Chondrocyte (in vitro differentiated cells): ENCODE data around the gene SUFU. TPM values are rescaled to one million over a fixed set of nuclear protein-coding genes. Genes with fewer than 3 reads are reported as not detected.

Experiments
- DNase-seq: peaks from one replicate; pipeline ENCODE4 v3.0.0; 2021; ENCODE audit warnings: mixed read lengths, low spot score
- H3K27ac Mint-ChIP-seq: one replicate; pipeline ENCODE4 v1.8.0; 2021; ENCODE audit warnings: mild to moderate bottlenecking, moderate library complexity, mixed read lengths; ENCODE audit not compliant: unreplicated experiment
- H3K27me3 Mint-ChIP-seq: 2 replicates; pipeline ENCODE4 v1.8.0; 2021; ENCODE audit warnings: low read depth, mixed read lengths
- H3K36me3 Mint-ChIP-seq: 2 replicates; pipeline ENCODE4 v1.8.0; 2021; ENCODE audit warnings: low read depth, mixed read lengths
- H3K4me1 Mint-ChIP-seq: 2 replicates; pipeline ENCODE4 v1.8.0; 2021; ENCODE audit warnings: low read depth, mild to moderate bottlenecking, mixed read lengths
- H3K4me3 Mint-ChIP-seq: one replicate; pipeline ENCODE4 v1.8.0; 2021; ENCODE audit warnings: mild to moderate bottlenecking, moderate library complexity, mixed read lengths; ENCODE audit not compliant: unreplicated experiment
- H3K9me3 Mint-ChIP-seq: 2 replicates; pipeline ENCODE4 v1.8.0; 2021; ENCODE audit warnings: low read depth, mixed read lengths
- CTCF ChIP-seq: fragments of 200-600 bp; sonication (generic); IDR thresholded peaks from 2 replicates; pipeline ENCODE4 v1.5.0; 2021; ENCODE audit warnings: antibody characterized with exemption, mild to moderate bottlenecking, moderate library complexity
- total RNA-seq: library from RNA; stranded (reverse); gene quantifications from 3 replicates; pipeline ENCODE4 v1.2.1, GENCODE V29; 2021

Gene SUFU
- total RNA-seq, 1 donor from 2014 or later, result 15.5 TPM

GRCh38 chr10:102635377-102635776 lies 131.6 kb downstream of the SUFU start:
- H3K27me3 Mint-ChIP-seq, result no peaks in the 10 kb centered on the region
- H3K9me3 Mint-ChIP-seq, result no peaks in the 10 kb centered on the region
- peaks cover 44% of the 10 kb centered on the region for H3K4me1 Mint-ChIP-seq
- no peak overlapping the region for H3K27ac Mint-ChIP-seq
- no peak overlapping the region for H3K4me3 Mint-ChIP-seq
- H3K36me3 Mint-ChIP-seq, result no peaks in the 10 kb centered on the region
- DNase-seq, result no peak
- TF ChIP-seq CTCF, result no peak

DNA sequence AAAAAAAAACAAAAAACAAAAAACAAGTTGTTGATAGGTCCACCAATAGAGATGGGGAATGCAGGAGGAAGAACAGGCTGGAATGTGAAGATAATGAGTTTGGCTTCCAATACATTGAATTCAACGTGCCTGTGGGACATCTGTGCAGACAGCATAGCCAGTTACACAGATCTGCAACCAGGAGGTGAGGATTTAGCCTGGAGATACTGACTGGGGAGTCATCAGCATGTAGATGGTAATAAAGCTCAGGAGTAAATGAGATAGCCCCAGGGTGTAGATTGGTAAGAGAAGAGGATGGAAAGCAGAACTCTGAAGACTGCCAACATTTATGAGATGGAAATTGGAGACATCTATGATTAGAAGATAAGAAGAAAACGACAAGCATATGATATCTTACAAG lies 135.8 kb downstream of the SUFU start:
- no peak overlapping the region for H3K27ac Mint-ChIP-seq
- H3K4me1 Mint-ChIP-seq, result peaks cover 15% of the 10 kb centered on the region

GRCh38 chr10:102641402-102641801 lies 137.6 kb downstream of the SUFU start:
- H3K4me3 Mint-ChIP-seq, result peak overlapping the region; percentile 93
- H3K36me3 Mint-ChIP-seq, result peaks cover 2% of the 10 kb centered on the region
- peak overlapping the region; percentile 99 for H3K27ac Mint-ChIP-seq
- no peaks in the 10 kb centered on the region for H3K27me3 Mint-ChIP-seq
- DNase-seq, result no peak
- no peaks in the 10 kb centered on the region for H3K9me3 Mint-ChIP-seq
- no peak for TF ChIP-seq CTCF
- peaks cover 15% of the 10 kb centered on the region for H3K4me1 Mint-ChIP-seq

More for the DNA sequence above, 135.8 kb downstream of the SUFU start:
- no peak for DNase-seq
- no peak for TF ChIP-seq CTCF
- no peak overlapping the region for H3K4me3 Mint-ChIP-seq
- no peaks in the 10 kb centered on the region for H3K9me3 Mint-ChIP-seq
- H3K36me3 Mint-ChIP-seq, result no peaks in the 10 kb centered on the region
- no peaks in the 10 kb centered on the region for H3K27me3 Mint-ChIP-seq

- Mint-ChIP-seq H3K4me3 (peak overlapping the region; percentile 93), H3K4me1 (peaks cover 22% of the 10 kb centered on the region), H3K36me3 (peaks cover 2% of the 10 kb centered on the region), H3K9me3 (no peaks in the 10 kb centered on the region), H3K27me3 (no peaks in the 10 kb centered on the region), H3K27ac (peak overlapping the region; percentile 99)
- no peak for TF ChIP-seq CTCF
- peak; percentile 99 for DNase-seq
Measured at GRCh38 chr10:102641880-102642735, 138.3 kb downstream of the SUFU start.

- Mint-ChIP-seq H3K27me3 (no peaks in the 10 kb centered on the region), H3K4me3 (peak overlapping the region; percentile 84), H3K4me1 (peaks cover 29% of the 10 kb centered on the region), H3K9me3 (no peaks in the 10 kb centered on the region), H3K27ac (peak overlapping the region; percentile 97), H3K36me3 (peaks cover 2% of the 10 kb centered on the region)
- DNase-seq, result peak; percentile 88
- peak; percentile 18 for TF ChIP-seq CTCF
Measured at GRCh38 chr10:102642736-102643335, 139.1 kb downstream of the SUFU start.
